ENCODE measurements around the gene ERICH2.

ERICH2 gene

DNA sequence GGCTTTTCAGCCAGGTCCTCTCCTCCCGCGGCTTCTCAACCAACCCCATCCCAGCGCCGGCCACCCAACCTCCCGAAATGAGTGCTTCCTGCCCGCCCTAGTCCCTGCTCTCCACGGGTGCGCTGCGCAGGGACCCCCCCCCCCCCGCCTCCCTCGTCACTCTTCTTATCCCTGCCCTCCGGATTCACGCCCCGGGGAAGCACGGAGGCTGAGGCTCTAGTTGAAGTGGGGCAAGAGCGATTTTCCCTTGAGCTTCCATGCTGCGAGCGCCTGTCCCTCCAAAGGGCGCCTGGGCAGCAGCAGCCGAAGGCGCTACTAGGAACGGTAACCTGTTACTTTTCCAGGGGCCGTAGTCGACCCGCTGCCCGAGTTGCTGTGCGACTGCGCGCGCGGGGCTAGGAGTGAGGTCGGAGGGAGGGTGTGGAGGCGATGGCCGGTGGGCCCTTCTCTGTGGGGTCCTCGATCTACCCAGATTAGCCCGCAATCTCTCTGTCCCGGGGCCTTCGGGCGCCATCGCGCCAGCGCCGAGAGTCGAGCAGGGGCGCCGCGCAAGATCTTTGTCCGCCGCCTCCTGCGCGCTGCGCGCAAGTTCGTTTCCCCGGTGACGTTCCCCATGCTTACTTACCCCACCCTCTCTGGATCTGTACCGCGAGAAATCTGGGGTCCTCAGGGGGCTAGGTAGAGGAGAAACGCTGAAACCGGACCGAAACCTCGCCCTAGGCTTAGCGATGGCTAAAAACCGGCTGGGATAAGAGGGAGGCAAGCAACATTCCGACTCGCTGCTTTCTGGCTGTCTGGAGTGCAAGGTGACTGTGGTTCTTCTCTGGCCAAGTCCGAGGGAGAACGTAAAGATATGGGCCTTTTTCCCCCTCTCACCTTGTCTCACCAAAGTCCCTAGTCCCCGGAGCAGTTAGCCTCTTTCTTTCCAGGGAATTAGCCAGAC is 47.2 kb downstream of the ERICH2 start:
- no peak for DNase-seq

DNA sequence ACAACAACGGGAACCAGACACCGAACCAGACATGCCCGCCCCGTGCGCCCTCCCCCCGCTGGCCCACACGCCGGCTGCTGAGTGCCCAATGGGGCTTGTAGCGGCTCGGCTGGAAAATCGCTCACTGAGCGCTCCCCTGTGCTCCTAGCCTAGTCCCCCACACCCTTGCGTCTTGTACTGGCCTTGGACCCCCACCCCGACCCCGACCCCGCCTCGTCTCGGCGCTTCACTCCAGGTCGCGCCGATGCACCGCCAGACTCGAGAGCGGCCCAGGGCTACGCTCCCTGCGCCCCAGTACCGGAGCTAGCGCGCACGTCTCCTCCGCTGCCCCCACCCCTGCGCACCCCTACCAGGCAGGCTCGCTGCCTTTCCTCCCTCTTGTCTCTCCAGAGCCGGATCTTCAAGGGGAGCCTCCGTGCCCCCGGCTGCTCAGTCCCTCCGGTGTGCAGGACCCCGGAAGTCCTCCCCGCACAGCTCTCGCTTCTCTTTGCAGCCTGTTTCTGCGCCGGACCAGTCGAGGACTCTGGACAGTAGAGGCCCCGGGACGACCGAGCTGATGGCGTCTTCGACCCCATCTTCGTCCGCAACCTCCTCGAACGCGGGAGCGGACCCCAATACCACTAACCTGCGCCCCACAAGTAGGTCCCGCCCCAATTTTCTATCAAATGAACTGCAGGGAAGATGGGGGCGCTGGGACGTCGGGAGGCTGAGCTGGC is 48.0 kb downstream of the ERICH2 start:
- DNase-seq: no peak

DNA sequence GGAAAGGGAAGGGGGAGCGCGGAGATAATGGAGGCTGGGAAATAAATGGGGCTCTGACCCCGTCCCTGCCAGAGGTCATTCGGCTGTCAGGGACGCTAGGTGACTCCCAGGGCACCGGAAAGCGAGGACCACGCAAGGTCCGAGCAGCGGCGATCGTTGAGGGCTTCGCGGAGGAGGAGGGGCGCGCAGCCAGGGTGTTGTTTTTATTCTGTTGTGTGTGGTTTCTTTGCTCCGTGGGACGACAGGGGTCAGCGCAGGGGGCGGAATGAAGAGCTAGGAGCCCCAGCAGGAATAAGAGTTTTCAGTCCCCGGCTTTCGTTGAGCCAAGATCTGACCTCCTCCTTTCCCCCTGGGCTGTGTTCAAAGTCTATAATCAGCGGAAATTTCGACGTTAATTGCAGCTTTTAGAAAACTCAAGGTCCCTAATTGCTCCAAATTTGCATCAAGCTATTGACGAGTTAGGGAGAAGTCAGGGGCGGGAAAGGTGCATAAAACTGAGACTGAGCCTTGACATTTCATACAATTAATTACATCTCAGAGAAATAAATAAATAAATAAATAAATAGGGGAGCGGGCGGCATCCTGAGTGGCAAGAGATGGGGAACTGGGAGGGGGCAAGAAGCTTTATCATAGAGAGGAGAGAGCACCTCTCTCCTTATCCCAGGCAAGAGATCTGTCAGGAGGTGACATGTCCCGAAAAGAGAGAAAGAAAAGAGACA is 48.7 kb downstream of the ERICH2 start:
- no peak for DNase-seq

DNA sequence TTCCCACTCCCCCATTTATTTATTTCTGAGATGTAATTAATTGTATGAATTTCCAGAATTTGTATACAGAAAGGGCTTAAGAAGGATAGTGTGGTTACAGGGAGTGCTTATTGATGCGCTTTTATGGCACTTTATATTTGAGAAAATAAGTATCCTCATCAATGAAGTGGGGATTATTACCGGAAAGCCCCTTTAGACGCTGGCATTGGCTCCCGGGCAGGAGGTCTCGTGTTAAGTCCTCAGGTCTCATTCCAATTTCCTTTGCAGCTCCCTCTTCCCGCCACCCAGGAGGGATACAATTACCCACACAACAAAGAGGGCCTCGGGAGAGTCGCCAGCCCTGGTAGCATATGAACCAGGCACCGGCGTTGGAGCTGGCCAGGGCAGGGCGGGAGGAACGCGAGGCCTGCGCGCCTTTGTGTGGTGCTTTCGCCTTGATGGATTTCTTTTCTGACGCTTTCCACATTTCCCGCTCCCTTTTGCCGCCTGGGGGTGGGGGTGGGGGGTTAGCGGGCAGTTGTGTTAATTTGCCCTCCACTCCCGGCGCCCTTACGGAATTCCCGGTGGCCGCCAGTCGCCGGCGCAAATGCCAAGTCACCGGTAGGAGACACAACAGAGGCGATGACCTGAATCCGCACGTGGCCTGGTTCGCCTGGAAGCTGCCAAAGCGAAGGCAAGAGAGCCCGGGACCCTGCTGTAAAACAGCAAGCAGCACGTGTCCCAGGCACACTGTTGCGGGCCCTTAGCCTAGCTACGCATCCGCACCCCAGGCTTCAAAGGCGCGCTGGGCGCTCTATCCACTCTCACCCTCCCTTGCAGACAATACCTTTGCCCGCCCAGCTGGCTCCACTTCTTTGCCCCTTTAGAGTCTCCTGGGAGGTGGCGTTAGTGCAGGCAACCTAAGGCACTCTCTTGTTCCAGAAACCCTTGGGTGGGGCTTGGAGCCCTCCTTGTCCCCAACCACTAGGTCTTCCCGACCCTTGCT is 49.8 kb downstream of the ERICH2 start:
- no peak for DNase-seq

DNA sequence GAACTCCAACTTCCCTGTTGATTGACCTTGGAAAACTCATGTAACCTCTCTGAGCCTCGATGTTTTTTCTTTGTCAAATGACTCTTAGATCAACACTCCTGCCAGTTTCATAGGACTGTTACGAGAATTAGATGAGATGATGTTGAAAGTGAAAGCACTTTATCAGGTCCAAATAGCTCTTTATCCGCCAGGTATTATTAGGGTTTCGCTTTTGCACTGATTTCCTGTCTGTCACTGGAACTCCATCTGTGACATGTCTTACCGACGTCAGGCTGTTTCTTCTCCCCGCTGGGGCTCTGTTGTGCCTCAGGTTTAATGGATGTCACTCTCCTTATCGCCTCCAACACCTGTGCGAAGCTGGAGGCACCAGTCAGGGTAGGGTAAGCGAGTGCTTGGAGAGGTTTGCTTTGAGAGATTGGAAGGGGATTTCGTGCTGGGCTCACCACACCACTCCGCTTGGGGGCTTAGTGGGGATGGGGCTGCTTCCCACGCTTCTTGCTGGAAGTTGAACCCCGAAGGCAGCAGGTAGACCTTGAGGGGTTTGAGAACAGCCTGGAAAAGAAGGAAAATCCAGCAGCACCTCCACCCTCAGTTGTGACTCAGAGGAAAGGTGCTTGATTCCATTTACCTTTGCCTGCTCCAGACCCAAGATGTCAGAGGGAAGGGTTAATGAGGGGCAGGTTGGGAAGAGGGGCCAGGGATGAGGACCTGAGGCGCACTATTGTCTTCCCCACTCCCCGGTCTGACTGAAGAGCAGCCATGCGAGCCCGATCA is 50.8 kb downstream of the ERICH2 start:
- DNase-seq: no peak

DNA sequence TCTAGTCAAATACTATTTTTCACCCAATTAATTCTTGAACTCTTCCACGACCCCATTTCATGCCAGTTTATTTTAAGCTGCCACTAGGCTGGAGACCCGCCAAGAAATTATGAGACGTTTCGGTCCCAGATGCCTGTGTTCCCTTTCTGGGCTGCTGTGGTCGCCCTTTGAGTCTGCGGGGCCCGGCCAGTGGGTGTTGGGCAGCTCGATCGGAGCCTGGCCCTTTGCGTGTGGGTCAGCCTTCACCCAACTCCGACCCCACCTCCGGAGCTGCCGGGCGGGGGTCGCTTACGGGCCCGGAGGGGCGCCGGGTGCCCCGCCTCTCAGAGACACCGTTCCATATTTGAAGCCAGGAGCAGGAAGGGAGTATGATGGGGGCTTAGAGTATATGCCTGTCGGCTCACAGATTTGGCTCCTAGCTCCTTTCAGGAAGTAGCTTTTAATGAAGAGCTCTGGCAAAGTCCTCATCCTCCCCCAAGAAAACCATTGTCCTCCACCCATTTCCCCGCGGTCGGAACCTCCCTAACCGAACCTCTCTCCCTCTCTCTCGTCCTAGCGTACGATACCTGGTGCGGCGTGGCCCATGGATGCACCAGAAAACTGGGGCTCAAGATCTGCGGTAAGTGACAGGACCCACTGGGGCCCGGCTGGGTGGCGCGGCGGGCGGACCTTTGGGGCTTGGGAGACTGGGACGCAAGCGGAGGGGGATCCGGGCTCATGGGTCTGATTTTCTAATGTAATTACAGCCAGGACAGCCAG is 51.5 kb downstream of the ERICH2 start:
- no peak for DNase-seq

DNA sequence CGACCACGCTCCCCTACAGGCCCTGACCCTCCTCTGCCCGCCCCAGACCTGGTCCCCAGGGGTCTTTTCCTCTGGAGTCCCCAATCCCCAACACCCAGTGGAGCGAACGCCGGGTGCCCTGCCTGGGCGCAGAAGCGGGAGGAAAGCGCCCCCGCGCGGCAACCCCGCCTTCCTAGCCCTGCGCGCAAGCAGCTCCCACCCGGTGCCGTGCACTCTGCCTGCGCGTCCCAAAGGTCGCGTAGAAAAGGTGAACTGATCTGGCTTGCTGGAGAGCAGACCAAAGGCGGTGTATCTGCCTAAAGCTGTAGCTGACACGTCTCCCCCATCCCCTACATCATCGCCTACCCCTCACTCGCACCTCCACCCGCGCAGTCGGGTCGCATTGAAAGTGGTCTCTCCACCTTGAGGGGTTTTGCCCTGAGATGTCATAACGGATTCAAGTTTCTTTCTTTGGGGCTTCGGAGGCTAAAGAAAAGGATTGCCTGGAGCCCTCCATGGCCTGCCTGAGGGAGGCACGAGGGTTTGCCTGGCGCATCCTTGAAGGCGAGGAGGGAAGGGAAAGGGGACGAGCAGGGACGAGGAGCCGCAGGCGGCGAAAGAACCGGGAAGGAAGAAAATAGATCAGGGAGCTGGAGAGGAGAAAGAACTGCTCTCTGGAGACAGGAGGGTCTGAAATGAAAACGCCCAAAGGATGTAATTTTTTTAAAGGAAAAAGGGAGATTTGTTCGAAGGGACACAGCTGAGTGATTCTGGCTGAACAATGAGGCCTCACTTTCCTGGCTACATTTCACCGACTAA is 52.3 kb downstream of the ERICH2 start:
- peak; percentile 25 for DNase-seq

DNA sequence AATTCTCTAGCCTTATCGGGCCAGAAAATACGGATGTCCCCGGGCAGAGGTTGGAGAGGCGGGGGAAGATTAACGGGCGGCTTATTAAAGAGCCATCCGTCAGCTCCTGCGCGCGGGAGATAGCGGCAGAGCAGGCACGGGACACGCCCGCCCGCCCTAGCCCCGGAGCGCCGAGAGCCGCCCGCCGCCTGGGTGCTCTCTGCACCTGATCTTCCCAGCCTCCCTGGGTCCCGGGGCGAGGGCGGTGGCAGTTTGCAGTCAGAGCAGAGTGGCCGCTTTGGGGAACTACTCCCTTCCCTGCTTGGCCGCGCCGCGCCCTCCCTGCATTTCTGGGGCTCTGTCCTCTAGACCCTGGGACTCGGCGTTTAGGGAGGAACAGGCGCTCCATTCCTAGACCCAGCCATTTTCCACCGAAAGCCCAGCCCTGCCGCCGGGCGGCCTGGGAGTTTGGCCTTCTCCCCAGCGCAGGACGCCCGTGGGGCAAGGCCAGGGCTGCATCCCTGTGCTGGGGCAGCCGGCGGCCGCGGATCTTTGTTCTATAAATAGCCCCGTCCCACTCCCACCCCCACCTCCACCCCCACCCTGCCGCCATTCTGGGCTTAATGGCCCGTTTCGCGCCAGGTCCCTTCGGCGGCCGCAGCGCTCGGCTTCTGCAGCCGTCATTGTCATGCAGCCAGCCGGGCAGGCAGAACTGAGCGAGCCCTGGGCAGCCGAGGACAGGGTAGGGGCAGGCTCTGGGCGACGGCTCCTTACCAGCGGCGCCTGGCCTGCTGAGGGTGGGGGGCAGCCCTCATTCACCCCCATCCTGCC is 53.1 kb downstream of the ERICH2 start:
- DNase-seq: no peak

DNA sequence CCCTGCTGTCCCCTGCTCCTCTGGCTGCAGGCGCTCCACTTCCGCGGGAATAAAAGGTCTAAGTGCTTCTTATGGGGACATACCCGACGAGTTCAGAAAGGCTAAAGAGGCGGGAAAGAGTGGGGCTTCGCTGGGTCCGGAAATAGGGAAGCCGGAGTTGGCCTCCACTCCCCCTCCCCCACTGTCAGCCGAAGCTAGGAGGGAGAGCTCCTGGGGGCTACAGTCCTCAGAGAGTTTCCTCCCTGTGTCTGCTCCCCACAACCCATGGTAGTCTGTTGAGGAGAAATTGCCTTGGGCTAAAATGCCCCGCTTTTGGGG is 53.7 kb downstream of the ERICH2 start:
- DNase-seq: no peak

DNA sequence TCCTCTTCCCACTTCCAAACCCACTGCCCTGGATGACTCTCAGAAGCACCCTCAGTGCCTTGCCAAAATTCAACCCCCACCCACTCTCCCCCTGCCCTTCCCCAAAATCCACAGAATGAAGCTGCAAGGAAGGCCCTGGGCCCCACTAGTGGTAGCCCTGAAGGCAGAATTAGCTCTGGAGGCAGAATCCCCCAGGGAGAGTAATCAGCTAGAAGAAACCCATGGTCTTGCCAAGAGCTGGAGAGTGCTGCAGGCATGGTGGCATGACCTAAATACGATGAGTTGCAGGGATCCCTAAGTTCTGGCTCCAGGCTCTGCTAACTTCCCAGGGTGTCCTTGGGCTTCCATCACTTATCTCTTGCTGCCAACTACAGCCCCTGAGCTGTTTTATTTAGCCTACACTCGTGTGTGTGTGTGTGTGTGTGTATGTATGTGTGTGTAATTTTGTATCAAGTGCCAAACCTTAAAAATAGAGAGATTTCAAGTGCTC is 54.4 kb downstream of the ERICH2 start:
- no peak for DNase-seq

DNA sequence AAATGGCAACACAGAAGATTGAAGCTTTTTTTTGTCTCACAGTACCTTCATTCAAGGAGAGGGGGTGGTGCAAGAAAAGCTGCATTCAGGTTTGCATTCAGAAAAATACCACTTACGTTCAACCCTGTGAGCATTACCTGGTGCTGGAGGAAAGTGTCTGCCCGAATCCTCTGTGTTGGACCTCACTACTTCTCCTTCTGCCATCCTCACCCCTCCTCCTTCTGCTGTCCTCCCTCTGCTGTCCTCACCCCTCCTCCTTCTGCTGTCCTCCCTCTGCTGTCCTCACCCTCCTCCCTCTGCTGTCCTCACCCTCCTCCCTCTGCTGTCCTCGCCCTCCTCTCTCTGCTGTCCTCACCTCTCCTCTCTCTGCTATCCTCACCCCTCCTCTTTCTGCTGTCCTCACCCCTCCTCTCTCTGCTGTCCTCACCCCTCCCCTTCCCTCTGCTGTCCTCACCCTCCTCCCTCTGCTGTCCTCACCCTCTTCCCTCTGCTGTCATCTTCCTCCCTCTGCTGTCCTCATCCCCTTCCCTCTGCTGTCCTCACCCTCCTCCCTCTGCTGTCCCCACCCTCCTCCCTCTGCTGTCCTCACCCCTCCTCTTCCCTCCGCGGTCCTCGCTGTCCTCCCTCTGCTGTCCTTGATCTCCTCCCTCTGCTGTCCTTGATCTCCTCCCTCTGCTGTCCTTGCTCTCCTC is 57.8 kb downstream of the ERICH2 start:
- no peak for DNase-seq

DNA sequence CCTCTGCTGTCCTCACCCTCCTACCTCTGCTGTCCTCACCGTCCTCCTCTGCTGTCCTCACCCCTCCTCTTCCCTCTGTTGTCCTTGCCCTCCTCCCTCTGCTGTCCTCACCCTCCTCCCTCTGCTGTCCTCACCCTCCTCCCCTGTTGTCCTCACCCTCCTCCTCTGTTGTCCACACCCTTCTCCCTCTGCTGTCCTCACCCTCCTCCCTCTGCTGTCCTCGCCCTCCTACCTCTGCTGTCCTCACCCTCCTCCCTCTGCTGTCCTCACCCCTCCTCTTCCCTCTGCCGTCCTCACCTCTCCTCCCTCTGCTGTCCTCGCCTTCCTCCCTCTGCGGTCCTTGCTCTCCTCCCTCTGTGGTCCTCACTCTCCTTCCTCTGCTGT is 58.3 kb downstream of the ERICH2 start:
- no peak for DNase-seq

DNA sequence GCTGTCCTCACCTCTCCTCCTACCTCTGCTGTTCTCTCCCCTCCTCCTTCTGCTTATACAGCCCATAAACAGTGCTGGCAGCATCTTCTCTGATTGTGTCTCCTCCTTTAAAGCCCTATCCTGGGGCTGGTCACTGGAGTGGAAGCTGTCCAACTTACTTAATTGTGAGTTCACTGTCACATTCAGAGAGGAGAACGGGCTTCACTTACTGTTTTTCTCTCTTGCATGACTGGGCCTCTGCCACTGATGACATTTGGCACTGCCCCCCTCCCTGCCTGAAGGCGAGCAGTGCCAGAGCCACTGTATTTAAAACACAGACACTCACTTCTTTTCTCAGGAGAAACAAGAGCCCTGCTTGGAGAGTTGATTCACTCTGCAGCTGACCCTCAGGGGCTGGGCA is 58.9 kb downstream of the ERICH2 start:
- no peak for DNase-seq

DNA sequence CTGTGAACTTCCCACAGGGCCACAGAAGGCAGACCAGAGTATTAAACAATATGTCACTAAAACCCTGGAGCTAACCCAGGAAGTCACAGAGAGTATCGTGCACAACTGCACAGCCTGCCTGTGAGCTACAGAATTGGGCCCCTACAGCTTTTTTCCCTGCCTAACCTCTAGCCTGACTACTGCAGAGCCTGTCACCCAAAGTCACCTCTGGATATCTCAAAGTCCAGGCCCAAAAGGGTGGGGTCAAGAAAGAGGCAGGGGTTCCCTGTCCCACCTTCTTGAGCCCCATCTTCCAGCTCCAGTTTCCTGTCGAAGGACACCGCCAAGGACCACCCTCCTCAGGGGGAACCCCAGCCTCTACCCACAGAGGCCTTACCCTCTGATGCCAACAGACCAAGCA is 60.0 kb downstream of the ERICH2 start:
- no peak for DNase-seq

DNA sequence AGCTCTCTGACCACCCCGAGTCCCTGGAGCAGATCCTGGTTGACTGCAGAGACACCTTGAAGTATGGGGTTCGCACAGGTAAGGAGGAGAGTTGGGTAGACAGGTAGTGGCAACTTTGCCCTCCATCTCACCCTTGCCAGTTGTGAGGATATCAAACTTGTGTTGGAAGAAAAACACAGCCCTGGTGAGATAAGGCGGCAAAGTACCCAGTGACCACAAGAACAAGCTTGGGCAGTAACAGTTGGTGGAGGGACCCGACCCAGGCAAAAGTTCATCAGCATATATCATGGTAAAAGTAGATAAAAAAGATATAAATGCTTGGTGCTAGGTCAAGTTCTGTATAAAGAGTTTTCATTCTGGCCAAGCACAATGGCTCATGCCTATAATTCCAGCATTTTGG is 60.9 kb downstream of the ERICH2 start:
- DNase-seq: no peak

DNA sequence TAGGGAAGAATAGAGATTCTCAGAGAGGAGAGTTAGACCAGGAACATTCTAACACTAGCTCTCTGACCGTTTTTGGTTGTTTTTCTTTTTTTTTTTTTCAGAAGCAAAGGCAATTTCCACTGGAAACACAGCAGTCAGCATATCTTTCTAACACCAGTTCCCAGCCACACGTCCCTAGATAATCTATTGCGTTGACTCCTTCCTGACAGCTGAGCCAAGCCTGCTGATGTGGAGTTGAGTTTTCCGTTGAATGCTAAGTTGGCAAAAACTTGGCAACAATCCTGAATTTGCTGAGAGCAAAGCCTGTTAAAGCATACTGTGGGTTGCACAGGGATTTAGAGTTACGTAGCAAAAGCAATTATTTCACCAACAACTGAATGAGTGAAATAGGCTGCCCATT is 65.8 kb downstream of the ERICH2 start:
- no peak for DNase-seq

DNA sequence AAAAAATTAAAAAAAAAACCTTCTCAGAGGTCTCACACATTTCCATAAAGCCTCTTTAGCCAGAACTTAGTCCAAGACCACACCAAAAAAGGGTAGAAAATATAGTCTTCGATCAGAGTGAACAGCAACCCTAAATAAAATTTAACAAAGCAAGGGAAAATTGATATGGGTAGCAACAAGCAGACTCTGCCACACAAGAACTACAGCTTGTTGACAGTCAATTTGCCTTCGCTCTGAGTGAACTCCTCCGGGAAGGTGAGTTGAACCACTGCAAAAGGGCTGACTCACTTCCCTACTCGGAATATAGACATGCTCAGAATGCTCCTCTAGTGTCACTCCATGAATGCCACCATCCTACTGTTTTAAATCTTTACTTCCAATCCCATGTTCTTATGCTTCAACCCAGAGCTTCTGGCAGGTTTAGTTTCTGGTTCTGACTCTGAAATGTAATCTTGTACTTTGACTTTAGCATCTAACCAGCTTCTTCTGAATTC is 70.6 kb downstream of the ERICH2 start:
- no peak for DNase-seq

DNA sequence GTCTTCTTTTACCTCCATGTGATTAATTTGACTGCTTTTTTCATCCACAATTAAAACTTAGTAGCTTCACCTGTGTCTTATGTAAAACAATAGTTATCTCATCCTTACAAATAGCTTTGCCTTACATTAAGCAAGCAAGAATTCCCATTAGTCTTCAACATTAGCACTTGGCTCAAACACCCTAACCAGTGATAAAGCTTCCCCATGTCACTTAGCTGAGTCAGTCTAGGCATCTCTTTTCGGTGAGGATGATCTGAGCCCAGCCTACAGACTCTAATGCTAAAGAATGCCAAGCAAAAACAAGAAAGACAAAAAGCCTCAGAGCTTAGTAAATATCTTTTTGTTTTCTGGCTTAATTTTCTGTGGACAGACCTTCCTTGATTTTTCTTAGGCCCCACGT is 72.6 kb downstream of the ERICH2 start:
- no peak for DNase-seq
